HG02759 (cell line): ENCODE results near the gene SIRPB1.
"Not testable (repeated sequence)": the region's sequence is repeated elsewhere in the genome, so short reads cannot be mapped to it uniquely, and the experiment has no call there.

ENCODE experiments used
- ATAC-seq: cut with Tn5 transposase; IDR thresholded peaks from one replicate; pipeline ENCODE4 v1.9.1; 2021; ENCODE audit warnings: mild to moderate bottlenecking, moderate library complexity; ENCODE audit not compliant: unreplicated experiment

Gene SIRPB1

GRCh38 chr20:1637226-1637625 lies 17.4 kb upstream of the SIRPB1 start:
- ATAC-seq = no peak

- no peak for ATAC-seq
These were observed 16.8 kb upstream of the SIRPB1 start for GRCh38 chr20:1636621-1637020.

GRCh38 chr20:1635291-1635979 lies 15.6 kb upstream of the SIRPB1 start:
- ATAC-seq = no peak

GRCh38 chr20:1633535-1633934 lies 13.7 kb upstream of the SIRPB1 start:
- no peak for ATAC-seq

- ATAC-seq = no peak
These were observed 12.4 kb upstream of the SIRPB1 start for GRCh38 chr20:1632178-1632577.

- ATAC-seq = no peak
These were observed 11.7 kb upstream of the SIRPB1 start for GRCh38 chr20:1631309-1632151.

GRCh38 chr20:1630186-1630585 lies 10.4 kb upstream of the SIRPB1 start:
- no peak for ATAC-seq

- no peak for ATAC-seq
These were observed 9.5 kb upstream of the SIRPB1 start for GRCh38 chr20:1629321-1629720.

GRCh38 chr20:1628621-1629020 lies 8.8 kb upstream of the SIRPB1 start:
- ATAC-seq = no peak

GRCh38 chr20:1627200-1627550 lies 7.4 kb upstream of the SIRPB1 start:
- ATAC-seq = no peak

- ATAC-seq = no peak
These were observed 6.9 kb upstream of the SIRPB1 start for GRCh38 chr20:1626528-1627199.

- no peak for ATAC-seq
These were observed 5.4 kb upstream of the SIRPB1 start for GRCh38 chr20:1625083-1625690.

- no peak for ATAC-seq
These were observed 3.8 kb upstream of the SIRPB1 start for GRCh38 chr20:1623501-1624205.

GRCh38 chr20:1622450-1622849 lies 2.6 kb upstream of the SIRPB1 start:
- no peak for ATAC-seq

- no peak for ATAC-seq
These were observed 1.5 kb upstream of the SIRPB1 start for GRCh38 chr20:1621316-1621715.

GRCh38 chr20:1618954-1619540 lies 762 bp downstream of the SIRPB1 start:
- no peak for ATAC-seq

GRCh38 chr20:1618479-1618878 lies 1.3 kb downstream of the SIRPB1 start:
- no peak for ATAC-seq

- no peak for ATAC-seq
These were observed 2.9 kb downstream of the SIRPB1 start for GRCh38 chr20:1616858-1617434.

GRCh38 chr20:1610404-1610803 lies 9.4 kb downstream of the SIRPB1 start:
- not testable (repeated sequence) for ATAC-seq
